HepG2 (cell line): ENCODE results near the gene MCRIP2. TPM values are rescaled to one million over a fixed set of nuclear protein-coding genes. Genes with fewer than 3 reads are reported as not detected.
A peak's percentile ranks its signal among the peaks of the same experiment; 100 is the strongest.

ENCODE experiments used
- CC2D1A ChIP-seq: sonication (generic); formaldehyde crosslinking; IDR thresholded peaks from 2 replicates; pipeline ENCODE4 v1.8.1; 2023; ENCODE audit warnings: mild to moderate bottlenecking, missing genetic modification reagents
- HNRNPLL ChIP-seq: fragments of 200-400 bp; formaldehyde crosslinking; IDR thresholded peaks from 2 replicates; pipeline ENCODE4 v1.6.1; 2017; ENCODE audit warnings: mild to moderate bottlenecking, low read depth, low read length; ENCODE audit not compliant: poor library complexity, severe bottlenecking
- KDM2A ChIP-seq: sonication (generic); formaldehyde crosslinking; IDR thresholded peaks from 2 replicates; pipeline ENCODE4 v1.4.0; 2020; ENCODE audit warnings: low read depth, missing genetic modification reagents, borderline replicate concordance
- POLR2A ChIP-seq, 2 experiments: IDR thresholded peaks; 2 replicates each; pipeline ENCODE4 v1.6.1; 2011; ENCODE audit warnings: low read depth in 2 of 2, low read length in 2 of 2, mild to moderate bottlenecking in 1 of 2, moderate library complexity in 1 of 2; ENCODE audit not compliant: insufficient read depth in 1 of 2
- PREB ChIP-seq: sonication (generic); formaldehyde crosslinking; IDR thresholded peaks from 2 replicates; pipeline ENCODE4 v1.4.0; 2020; ENCODE audit warnings: missing genetic modification reagents
- SAFB2 ChIP-seq: sonication (generic); formaldehyde crosslinking; IDR thresholded peaks from 2 replicates; pipeline ENCODE4 v1.5.1; 2020; ENCODE audit warnings: missing genetic modification reagents, low read depth, mild to moderate bottlenecking, borderline replicate concordance
- SP1 ChIP-seq, 2 experiments: fragments of 450-650 bp in 1 of 2; sonication (generic) in 1 of 2; formaldehyde crosslinking in 1 of 2; IDR thresholded peaks; 2 replicates each; pipeline versions ENCODE4 v1.4.0 to v1.6.1; 2016 to 2020; ENCODE audit warnings: missing genetic modification reagents in 1 of 2
- SRSF4 ChIP-seq: fragments of 200-400 bp; formaldehyde crosslinking; IDR thresholded peaks from one replicate; pipeline ENCODE4 v1.6.1; 2018; ENCODE audit warnings: mild to moderate bottlenecking, low read depth, low read length, moderate library complexity; ENCODE audit not compliant: poor library complexity, severe bottlenecking
- THRA ChIP-seq: sonication (generic); formaldehyde crosslinking; IDR thresholded peaks from 2 replicates; pipeline ENCODE4 v1.4.0; 2020; ENCODE audit warnings: missing genetic modification reagents, borderline replicate concordance
- YEATS2 ChIP-seq: sonication (generic); formaldehyde crosslinking; IDR thresholded peaks from 2 replicates; pipeline ENCODE4 v1.4.0; 2020; ENCODE audit warnings: missing genetic modification reagents, borderline replicate concordance
- ZBTB40 ChIP-seq, 2 experiments: fragments of 450-650 bp in 1 of 2; sonication (generic) in 1 of 2; formaldehyde crosslinking in 1 of 2; IDR thresholded peaks; 2 replicates each; pipeline versions ENCODE4 v1.6.1 to v1.8.0; 2016 to 2022; ENCODE audit warnings: antibody characterized with exemption in 1 of 2, mild to moderate bottlenecking in 1 of 2, missing genetic modification reagents in 1 of 2
- ZC3H13 ChIP-seq: sonication (generic); formaldehyde crosslinking; IDR thresholded peaks from 2 replicates; pipeline ENCODE4 v1.8.1; 2023; ENCODE audit warnings: mild to moderate bottlenecking, missing genetic modification reagents, moderate library complexity
- ZNF556 ChIP-seq: sonication (generic); formaldehyde crosslinking; IDR thresholded peaks from 2 replicates; pipeline ENCODE4 v1.4.0; 2020; ENCODE audit warnings: mild to moderate bottlenecking, missing genetic modification reagents, borderline replicate concordance
- polyA plus RNA-seq, 8 experiments: library from polyadenylated mRNA; depleted of rRNA in 3 of 8; stranded (reverse) in 7 of 8; unstranded in 1 of 8; fragments of >200 nt; fragmentation: Illumina TruSeq in 4 of 8; extraction: Trizol in 4 of 8; gene quantifications; 2 replicates each; pipeline versions ENCODE4 v1.2.1 to v1.2.3, GENCODE V29; 2011 to 2016; ENCODE audit warnings: low read depth in 4 of 8, missing spikeins in 1 of 8, mixed read lengths in 1 of 8; ENCODE audit not compliant: insufficient read depth in 1 of 8
- total RNA-seq, 5 experiments: library from RNA; depleted of rRNA; stranded (reverse); fragments of >200 nt; fragmentation: Illumina TruSeq; extraction: Trizol; gene quantifications; 2 replicates each; pipeline ENCODE4 v1.2.3, GENCODE V29; 2016; ENCODE audit warnings: low read depth in 1 of 5
- TF ChIP-seq, protein P1 (sequence below): sonication (generic); formaldehyde crosslinking; IDR thresholded peaks from 2 replicates; pipeline ENCODE4 v1.5.0; 2020; ENCODE audit warnings: missing genetic modification reagents
- TF ChIP-seq, protein P2 (sequence below): IDR thresholded peaks from 2 replicates; pipeline ENCODE4 v1.6.1; 2012; ENCODE audit warnings: inconsistent platforms

MCRIP2 gene
- total and polyA plus RNA-seq, 2 of the 13 experiments (the other 11 are each of a cell fraction or from before 2014, with no cell fraction given), result 39.6 to 76.7 TPM

GRCh38 chr16:667780-668518, 26.3 kb downstream of the MCRIP2 start, which contains the start of gene RHOT2 (continued):
- TF ChIP-seq HNRNPLL (peak; percentile 53), KDM2A (CRISPR knock-in tag) (peak; percentile 78; the same call in 1 of the 2 replicates), ZBTB40 (IDR thresholded peaks at IDR 0.05) (peak; percentile 71), ZBTB40 (CRISPR knock-in tag; IDR thresholded peaks at IDR 0.05) (no peak), PREB (CRISPR knock-in tag) (no peak), SRSF4 (no peak), YEATS2 (peak; percentile 66), SP1 (IDR thresholded peaks at IDR 0.05) (no peak), SP1 (CRISPR knock-in tag; IDR thresholded peaks at IDR 0.05) (peak; percentile 80), THRA (CRISPR knock-in tag) (0 out of 2 replicates have a peak, but pooled peaks have one; percentile 25), ZC3H13 (peak; percentile 65), SAFB2 (CRISPR knock-in tag) (peak; percentile 88), ZNF556 (peak; percentile 89; the same call in 1 of the 2 replicates), POLR2A (IDR thresholded peaks at IDR 0.05; ENCODE audit: insufficient read depth in 1 of 2, low read depth in 2 of 2, low read length in 2 of 2) (peak in 1 of 2 experiments; percentile 89; a peak in 3 of 4 replicates), CC2D1A (CRISPR knock-in tag) (no peak)
- TF ChIP-seq, protein P1, sequence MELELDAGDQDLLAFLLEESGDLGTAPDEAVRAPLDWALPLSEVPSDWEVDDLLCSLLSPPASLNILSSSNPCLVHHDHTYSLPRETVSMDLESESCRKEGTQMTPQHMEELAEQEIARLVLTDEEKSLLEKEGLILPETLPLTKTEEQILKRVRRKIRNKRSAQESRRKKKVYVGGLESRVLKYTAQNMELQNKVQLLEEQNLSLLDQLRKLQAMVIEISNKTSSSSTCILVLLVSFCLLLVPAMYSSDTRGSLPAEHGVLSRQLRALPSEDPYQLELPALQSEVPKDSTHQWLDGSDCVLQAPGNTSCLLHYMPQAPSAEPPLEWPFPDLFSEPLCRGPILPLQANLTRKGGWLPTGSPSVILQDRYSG, result 0 out of 2 replicates have a peak, but pooled peaks have one; percentile 39
- TF ChIP-seq, protein P2, sequence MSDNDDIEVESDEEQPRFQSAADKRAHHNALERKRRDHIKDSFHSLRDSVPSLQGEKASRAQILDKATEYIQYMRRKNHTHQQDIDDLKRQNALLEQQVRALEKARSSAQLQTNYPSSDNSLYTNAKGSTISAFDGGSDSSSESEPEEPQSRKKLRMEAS, result peak; percentile 82
